ENCODE results near the gene LMAN2. TPM values are rescaled to one million over a fixed set of nuclear protein-coding genes. Genes with fewer than 3 reads are reported as not detected.
"Not testable (repeated sequence)": the region's sequence is repeated elsewhere in the genome, so short reads cannot be mapped to it uniquely, and the experiment has no call there.

LMAN2 gene
- polyA plus RNA-seq, 1 donor: 118 TPM

DNA sequence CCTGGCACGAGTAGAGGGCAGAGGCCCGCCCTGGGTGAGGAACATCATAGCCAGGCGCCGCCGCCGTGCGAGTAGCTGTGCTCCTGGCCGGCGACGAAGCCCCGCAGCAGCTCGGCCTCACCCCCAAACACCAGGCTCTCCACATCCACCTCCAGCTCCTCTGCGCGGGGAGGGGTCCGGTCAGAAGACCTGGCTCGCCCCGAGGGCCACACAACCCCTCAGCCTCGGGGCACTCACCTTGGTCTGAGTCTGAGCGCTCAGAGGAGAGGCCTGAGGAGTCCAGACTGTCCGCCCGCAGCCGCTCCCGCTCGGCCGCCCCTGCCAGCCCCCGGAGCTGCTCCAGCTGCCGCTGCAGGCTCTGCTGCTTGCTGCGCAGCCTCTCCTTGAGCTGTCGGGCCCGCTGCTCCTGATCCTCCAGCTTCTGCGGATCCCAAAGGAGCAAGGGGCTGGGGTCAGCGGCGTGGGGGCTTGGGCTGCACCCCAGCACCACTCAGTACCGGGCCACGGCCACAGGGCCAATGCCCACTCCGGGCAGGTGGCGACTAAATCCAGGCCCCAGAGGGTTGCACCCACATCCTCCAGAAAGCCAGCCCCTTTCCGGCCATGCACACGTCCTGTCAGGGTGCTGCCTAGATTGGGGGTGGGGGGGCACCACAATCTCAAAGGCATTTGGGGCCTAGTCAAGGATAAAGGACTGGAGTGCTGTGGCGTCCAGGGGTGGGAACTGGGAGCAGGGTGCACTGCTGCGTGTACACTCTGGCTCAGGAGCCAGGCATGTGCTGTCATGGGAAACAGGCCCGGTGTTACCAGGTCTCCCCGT is 43.7 kb downstream of the LMAN2 start:
- DNase-seq: no peak

GRCh38 chr5:177306674-177307543 is 44.6 kb downstream of the LMAN2 start:
- no peak for DNase-seq

- DNase-seq: not testable (repeated sequence)
Measured at GRCh38 chr5:177306103-177306640, 45.3 kb downstream of the LMAN2 start.

DNA sequence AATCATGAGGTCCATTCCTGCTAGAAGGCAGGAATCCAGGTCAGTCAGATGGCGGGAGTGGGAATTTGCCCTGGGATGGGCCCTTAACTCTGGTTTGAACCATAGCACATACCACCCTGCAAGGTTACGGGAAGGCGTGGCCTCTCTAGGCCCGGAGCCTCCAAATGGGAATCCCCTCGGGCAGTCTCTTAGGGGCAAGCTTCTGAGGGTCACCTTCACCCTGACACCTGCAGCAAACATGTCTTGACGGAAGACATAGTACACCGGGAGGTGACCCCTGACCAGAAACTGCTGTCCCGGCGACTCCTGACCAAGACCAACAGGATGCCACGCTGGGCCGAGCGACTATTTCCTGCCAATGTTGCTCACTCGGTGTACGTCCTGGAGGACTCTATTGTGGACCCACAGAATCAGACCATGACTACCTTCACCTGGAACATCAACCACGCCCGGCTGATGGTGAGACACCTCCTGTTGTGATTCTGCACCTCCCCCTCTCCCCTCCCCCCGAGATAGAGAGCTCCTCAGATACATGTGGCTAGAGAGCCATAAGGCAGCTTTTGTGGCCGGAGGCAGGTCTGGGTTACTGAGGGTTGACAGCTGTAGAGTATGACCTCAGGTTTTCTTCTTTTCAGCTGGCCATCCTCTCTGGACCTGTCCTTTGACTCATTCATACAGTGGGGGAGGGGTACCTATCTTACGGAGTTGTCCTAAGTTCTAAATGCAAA is 46.9 kb downstream of the LMAN2 start:
- DNase-seq: no peak

DNA sequence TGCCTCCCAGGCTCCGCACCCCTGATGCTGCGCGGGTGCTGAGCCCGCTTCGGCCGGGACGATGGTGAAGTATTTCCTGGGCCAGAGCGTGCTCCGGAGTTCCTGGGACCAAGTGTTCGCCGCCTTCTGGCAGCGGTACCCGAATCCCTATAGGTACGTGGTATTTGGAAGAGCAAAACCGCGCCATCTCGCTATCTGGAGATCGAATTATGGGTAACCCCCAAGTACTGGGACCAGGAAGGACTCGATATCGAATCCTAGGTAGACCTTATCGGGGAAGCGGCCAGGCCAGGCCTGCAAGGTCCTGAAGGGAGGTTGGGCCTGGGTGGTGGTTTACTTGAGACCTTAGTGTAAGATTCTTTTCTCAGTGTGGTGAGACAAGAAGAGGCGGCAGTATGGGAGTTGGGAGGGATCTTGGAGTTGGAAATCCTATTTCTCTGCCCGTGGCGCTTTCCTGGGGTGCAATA is 47.5 kb downstream of the LMAN2 start:
- DNase-seq: no peak

- DNase-seq: peak; percentile 82
Measured at GRCh38 chr5:177303121-177303924, 48.1 kb downstream of the LMAN2 start, which contains the start of the genes PRELID1 and RAB24. PRELID1 (plus strand) TSS chr5:177303799; CDS start chr5:177303986, 187 bp downstream. RAB24 (minus strand) TSS chr5:177303719; CDS start chr5:177303288, 431 bp downstream.

DNA sequence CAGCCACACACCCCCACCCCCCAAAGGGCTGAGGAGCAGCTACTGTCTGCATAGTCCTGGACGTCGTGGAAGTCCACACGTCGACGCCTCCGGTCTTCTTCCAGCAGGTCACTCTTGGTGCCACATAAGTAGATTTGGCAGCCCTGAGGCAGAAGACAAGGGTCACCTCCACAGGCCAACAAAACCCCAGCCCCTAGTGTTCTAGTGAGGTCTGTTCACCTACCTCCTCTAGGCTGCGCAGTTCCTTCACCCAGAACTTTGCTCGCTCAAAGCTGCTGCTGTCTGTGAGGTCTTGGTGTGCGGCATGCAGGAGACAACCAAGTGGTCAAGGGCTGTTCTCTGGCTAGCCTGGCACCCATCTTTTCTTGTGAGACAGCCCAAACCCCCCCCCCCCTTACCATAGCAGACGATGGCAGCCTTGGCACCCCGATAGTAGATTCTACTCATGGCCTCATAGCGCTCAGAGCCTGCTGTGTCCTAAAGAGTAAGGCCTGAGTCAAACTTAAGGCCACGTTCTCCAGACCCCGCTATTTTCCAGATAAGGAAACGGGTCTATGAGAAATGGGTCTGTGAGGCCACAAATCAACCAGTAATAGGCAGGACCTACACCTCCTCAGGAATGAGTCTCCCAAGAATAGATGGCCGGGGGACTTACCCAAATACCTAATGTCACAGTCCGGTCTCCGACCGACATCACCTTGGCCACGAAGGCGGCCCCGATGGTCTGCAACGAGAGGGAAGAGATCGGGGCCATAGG is 48.9 kb downstream of the LMAN2 start:
- no peak for DNase-seq

- DNase-seq: no peak
Measured at GRCh38 chr5:177301503-177302165, 49.8 kb downstream of the LMAN2 start.

- no peak for DNase-seq
Measured at GRCh38 chr5:177300951-177301350, 50.5 kb downstream of the LMAN2 start.

- DNase-seq: peak; percentile 29
Measured at GRCh38 chr5:177300236-177300880, 51.1 kb downstream of the LMAN2 start.

DNA sequence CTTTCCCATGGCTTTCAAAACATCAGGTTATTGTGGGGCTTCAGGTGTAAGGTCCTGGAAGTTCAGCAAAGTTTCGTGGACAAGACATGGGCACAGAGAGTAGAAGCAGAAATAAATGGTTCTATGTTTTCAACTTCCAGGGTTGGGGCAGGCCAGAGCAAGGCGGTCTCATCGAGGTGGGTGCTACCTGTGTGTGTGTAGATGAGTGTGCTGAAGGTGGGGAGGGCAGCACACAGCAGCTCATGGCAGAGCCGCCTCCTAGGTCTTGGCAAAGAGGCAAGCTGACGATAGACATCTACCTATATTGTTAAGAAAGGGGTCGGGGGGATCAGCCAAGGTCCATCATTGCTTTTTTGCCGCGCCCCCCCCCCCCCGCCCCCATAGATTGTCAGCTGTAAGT is 51.8 kb downstream of the LMAN2 start:
- DNase-seq: no peak

DNA sequence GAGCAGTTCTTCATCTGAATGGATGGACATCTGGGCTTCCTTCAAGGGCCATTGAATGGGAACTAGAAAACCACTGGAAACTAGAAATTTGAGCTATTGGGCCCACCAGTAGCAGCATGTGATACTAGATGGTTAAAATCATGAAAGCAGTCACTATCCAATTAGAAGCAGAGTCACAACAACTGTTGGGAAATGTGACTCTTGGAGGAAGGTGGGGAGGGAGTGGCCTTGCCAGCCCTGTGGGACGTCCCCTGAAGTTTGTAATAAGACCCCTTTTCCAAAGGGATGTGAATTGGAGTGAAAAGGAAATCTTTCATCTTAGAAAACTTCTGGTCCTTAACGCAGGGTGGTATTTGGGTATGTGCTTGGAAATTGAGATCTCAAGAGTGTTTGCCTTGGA is 53.5 kb downstream of the LMAN2 start:
- DNase-seq: no peak

DNA sequence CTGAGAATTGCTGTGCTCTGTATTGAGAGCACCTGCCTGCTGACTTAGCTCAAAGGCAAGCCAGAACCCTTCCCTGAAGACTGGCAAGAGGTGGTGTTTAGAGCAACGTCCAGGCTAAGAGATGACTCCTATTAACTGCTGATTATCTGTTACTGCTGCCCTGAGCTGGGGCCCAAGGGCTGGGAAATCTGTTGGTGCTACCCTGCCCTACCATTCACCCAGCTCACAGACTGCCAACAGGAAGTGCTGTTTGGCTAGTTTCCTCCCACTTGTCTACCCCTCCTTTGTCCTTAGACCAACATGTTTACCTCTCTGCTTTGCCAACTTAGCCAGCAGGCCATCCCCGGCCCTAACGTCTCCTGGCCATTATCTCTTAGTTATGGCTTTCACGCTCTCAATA is 54.9 kb downstream of the LMAN2 start:
- no peak for DNase-seq

DNA sequence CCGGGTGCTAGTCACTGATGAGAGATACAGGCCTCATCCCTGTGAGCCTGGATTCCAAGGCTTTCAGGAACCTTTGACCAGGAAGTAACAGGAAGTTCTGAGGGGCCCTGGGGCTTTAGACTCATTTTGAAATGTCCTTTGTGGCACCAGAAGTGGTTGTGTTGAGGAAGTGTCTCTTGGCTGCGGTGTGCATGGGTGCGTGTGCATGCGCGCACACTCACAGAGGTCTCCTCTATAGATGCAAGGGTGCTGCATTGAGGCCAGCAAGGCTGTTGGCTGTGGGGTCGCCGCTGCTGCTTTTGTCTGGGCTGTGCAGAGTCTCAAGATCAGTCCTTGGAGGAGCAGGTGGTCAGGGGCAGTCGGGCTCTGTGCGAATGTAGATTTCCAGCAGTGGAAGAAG is 55.5 kb downstream of the LMAN2 start:
- DNase-seq: no peak

DNA sequence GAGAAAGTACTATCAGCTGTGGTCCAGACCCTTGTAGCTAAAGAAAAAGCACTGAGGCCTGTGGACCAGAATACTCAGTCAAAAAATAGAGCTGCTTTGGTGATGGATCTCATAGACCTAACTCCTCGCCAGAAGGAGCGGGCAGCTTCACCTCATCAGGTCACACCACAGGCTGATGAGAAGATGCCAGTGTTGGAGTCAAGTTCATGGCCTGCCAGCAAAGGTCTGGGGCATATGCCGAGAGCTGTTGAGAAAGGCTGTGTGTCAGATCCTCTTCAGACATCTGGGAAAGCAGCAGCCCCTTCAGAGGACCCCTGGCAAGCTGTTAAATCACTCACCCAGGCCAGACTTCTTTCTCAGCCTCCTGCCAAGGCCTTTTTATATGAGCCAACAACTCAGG is 56.8 kb downstream of the LMAN2 start:
- DNase-seq: no peak

DNA sequence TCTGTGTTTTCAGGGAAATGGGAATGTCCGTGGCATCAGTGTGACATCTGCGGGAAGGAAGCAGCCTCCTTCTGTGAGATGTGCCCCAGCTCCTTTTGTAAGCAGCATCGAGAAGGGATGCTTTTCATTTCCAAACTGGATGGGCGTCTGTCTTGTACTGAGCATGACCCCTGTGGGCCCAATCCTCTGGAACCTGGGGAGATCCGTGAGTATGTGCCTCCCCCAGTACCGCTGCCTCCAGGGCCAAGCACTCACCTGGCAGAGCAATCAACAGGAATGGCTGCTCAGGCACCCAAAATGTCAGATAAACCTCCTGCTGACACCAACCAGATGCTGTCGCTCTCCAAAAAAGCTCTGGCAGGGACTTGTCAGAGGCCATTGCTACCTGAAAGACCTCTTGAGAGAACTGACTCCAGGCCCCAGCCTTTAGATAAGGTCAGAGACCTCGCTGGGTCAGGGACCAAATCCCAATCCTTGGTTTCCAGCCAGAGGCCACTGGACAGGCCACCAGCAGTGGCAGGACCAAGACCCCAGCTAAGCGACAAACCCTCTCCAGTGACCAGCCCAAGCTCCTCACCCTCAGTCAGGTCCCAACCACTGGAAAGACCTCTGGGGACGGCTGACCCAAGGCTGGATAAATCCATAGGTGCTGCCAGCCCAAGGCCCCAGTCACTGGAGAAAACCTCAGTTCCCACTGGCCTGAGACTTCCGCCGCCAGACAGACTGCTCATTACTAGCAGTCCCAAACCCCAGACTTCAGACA is 57.5 kb downstream of the LMAN2 start:
- DNase-seq: no peak

DNA sequence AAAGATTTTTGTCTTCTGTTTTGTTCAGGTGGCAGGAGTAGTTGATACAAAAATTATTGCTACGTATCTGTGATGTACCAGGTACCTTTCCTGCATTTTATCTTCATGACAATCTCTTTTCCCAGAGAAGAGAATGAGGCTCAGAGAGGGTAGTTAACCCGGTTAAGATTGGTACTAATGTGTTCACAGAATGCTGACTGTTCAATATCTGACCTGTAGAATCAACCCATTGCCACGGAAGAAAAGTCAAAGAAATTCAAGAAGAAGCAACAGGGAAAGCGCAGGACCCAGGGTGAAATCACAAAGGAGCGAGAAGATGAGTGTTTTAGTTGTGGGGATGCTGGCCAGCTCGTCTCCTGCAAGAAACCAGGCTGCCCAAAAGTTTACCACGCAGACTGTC is 59.7 kb downstream of the LMAN2 start:
- no peak for DNase-seq

Measured in left kidney (tissue), 2 donors.